GM12878 (cell line): ENCODE data around the gene DHRS7B. TPM values are rescaled to one million over a fixed set of nuclear protein-coding genes. Genes with fewer than 3 reads are reported as not detected.

ENCODE experiments used
- ATAC-seq: fragments of 200-7000 bp; cut with Tn5 transposase; 3 replicates; pipeline ENCODE4 v1.9.1; 2020; ENCODE audit warnings: mild to moderate bottlenecking, moderate library complexity
- BruUV-seq: library from RNA; stranded (reverse); fragments of 400-500 nt; replicated peaks from 2 replicates; lab custom pipeline; 2021; lab: Mats Ljungman, UMichigan
- CTCF ChIA-PET: fragments of 300-600 bp; sonication (Branson Sonifier 250); formaldehyde crosslinking; extraction: SDS; loops from one replicate; lab custom pipeline; 2021; ENCODE audit warnings: inconsistent platforms; lab: Yijun Ruan, JAX
- POLR2A ChIA-PET: fragments of 350-600 bp; formaldehyde crosslinking; extraction: SDS; loops from one replicate; lab custom pipeline; 2021; ENCODE audit warnings: inconsistent platforms; lab: Charles Lee
- RAD21 ChIA-PET: fragments of 300-600 bp; sonication (Branson Sonifier 250); formaldehyde crosslinking; loops from one replicate; lab custom pipeline; 2023; ENCODE audit warnings: antibody characterized with exemption; ENCODE audit not compliant: unreplicated experiment; lab: Charles Lee
- SMC1A ChIA-PET: fragments of 300-600 bp; sonication (Branson Sonifier 250); formaldehyde crosslinking; loops from one replicate; lab custom pipeline; 2023; ENCODE audit not compliant: unreplicated experiment, uncharacterized antibody; lab: Charles Lee
- DNase-seq: peaks from one replicate; pipeline ENCODE4 v3.0.0-alpha.2; 2011; ENCODE audit warnings: low read depth, low spot score
- FAIRE-seq: peaks from 3 replicates; lab custom pipeline; 2011; peaks lifted over from hg19 to GRCh38; lab: Jason Lieb, UNC
- H2AFZ ChIP-seq: 2 replicates; pipeline ENCODE4 v1.6.0; 2011; ENCODE audit warnings: low read depth, low read length, control low read depth; ENCODE audit not compliant: control insufficient read depth
- H3K27ac ChIP-seq: 2 replicates; pipeline ENCODE4 v1.5.1; 2011; ENCODE audit warnings: control low read depth; ENCODE audit not compliant: control insufficient read depth, insufficient read depth
- H3K27me3 ChIP-seq, 2 experiments: replicated peaks in 1 of 2; 2 replicates each; pipeline versions ENCODE4 v1.6.0 to v1.6.1; 2011; ENCODE audit warnings: low read length in 1 of 2; ENCODE audit not compliant: control insufficient read depth in 2 of 2, insufficient read depth in 2 of 2
- H3K36me3 ChIP-seq, 2 experiments: 2 replicates each; pipeline ENCODE4 v1.5.1; 2011; ENCODE audit warnings: low read length in 1 of 2; ENCODE audit not compliant: control insufficient read depth in 2 of 2, insufficient read depth in 2 of 2
- H3K4me1 ChIP-seq: 2 replicates; pipeline ENCODE4 v1.6.1; 2011; ENCODE audit warnings: mild to moderate bottlenecking, low read length, moderate library complexity, mixed read lengths; ENCODE audit not compliant: control insufficient read depth, insufficient read depth
- H3K4me2 ChIP-seq: 2 replicates; pipeline ENCODE4 v1.6.0; 2011; ENCODE audit warnings: control low read depth; ENCODE audit not compliant: control insufficient read depth, insufficient read depth
- H3K4me3 ChIP-seq: fragments of 200-600 bp; sonication (generic); 2 replicates; pipeline ENCODE4 v1.5.1; 2016
- H3K79me2 ChIP-seq: 2 replicates; pipeline ENCODE4 v1.6.0; 2011; ENCODE audit warnings: low read length; ENCODE audit not compliant: control insufficient read depth, insufficient read depth
- H3K9ac ChIP-seq: 2 replicates; pipeline ENCODE4 v1.8.0; 2011; ENCODE audit warnings: low read length, control low read depth, mixed read lengths; ENCODE audit not compliant: control insufficient read depth, insufficient read depth
- H3K9me3 ChIP-seq: replicated peaks from 3 replicates; pipeline ENCODE4 v1.5.1; 2011; ENCODE audit warnings: mild to moderate bottlenecking, low read length; ENCODE audit not compliant: control insufficient read depth, insufficient read depth
- H4K20me1 ChIP-seq: 2 replicates; pipeline ENCODE4 v1.6.0; 2011; ENCODE audit not compliant: control insufficient read depth, insufficient read depth
- CREB1 ChIP-seq: IDR thresholded peaks from 2 replicates; pipeline ENCODE4 v1.6.1; 2012; ENCODE audit warnings: low read depth, mild to moderate bottlenecking, inconsistent platforms
- ETV6 ChIP-seq, 2 experiments: fragments of 450-650 bp in 1 of 2; IDR thresholded peaks in 1 of 2; conservative IDR thresholded peaks in 1 of 2; 2 replicates each; pipeline ENCODE4 v1.6.1; 2014; ENCODE audit warnings: antibody characterized with exemption in 1 of 2, borderline replicate concordance in 1 of 2, low read depth in 1 of 2, mild to moderate bottlenecking in 1 of 2, moderate library complexity in 1 of 2
- KLF5 ChIP-seq: fragments of 450-650 bp; IDR thresholded peaks from 2 replicates; pipeline ENCODE4 v1.6.1; 2014; ENCODE audit warnings: mild to moderate bottlenecking; ENCODE audit not compliant: partially characterized antibody
- PAX5 ChIP-seq: IDR thresholded peaks from 2 replicates; pipeline ENCODE4 v1.6.1; 2011; ENCODE audit warnings: low read depth, low read length, borderline replicate concordance
- POLR2AphosphoS2 ChIP-seq: IDR thresholded peaks from 2 replicates; pipeline ENCODE4 v1.6.1; 2011; ENCODE audit warnings: low read depth, mild to moderate bottlenecking, low read length, improper control_type of control experiment, moderate library complexity
- RBBP5 ChIP-seq: fragments of 200-600 bp; sonication (generic); conservative IDR thresholded peaks from 2 replicates; pipeline ENCODE4 v1.6.1; 2016
- RUNX3 ChIP-seq: IDR thresholded peaks from 2 replicates; pipeline ENCODE4 v1.6.1; 2012; ENCODE audit warnings: low read length, inconsistent platforms
- SMARCA5 ChIP-seq: fragments of 450-650 bp; IDR thresholded peaks from 2 replicates; pipeline ENCODE4 v1.6.1; 2017; ENCODE audit warnings: mild to moderate bottlenecking
- TAF1 ChIP-seq: IDR thresholded peaks from 2 replicates; pipeline ENCODE4 v1.6.1; 2011; ENCODE audit warnings: mild to moderate bottlenecking, low read depth, low read length, borderline replicate concordance
- WGBS: methylation state at CpG from one replicate; pipeline ENCODE4 v1.1.6; 2016; ENCODE audit warnings: low lambda C conversion rate; ENCODE audit not compliant: insufficient replicate concordance, insufficient coverage; ENCODE audit errors: missing lambda C conversion rate; 5-methylcytosine and 5-hydroxymethylcytosine counted together
- in situ Hi-C: fragments of 300-500 bp; cut with MboI; formaldehyde crosslinking; loops from 9 replicates; pipeline ENCODE4 v1.14.3; 2018; ENCODE audit warnings: mixed read lengths
- intact Hi-C: fragments of 100-400 bp; cut with micrococcal nuclease; formaldehyde crosslinking; loops from one replicate; pipeline ENCODE4 v1.14.2; 2022; ENCODE audit not compliant: unreplicated experiment
- polyA plus RNA-seq, 11 experiments: library from polyadenylated mRNA; depleted of rRNA in 4 of 11; unstranded in 6 of 11; stranded (reverse) in 5 of 11; fragments of >200 nt; fragmentation: Nextera tagmentation in 4 of 11; fragmentation: Illumina TruSeq in 1 of 11; extraction: Ambion mirVana in 4 of 11; extraction: Trizol in 1 of 11; gene quantifications; 1 replicate in 1 of 11; 2 replicates in 10 of 11; pipeline versions ENCODE4 v1.2.1 to v1.2.3, GENCODE V29; 2011 to 2016; ENCODE audit warnings: inconsistent platforms in 2 of 11, missing spikeins in 2 of 11, low read depth in 1 of 11
- total RNA-seq, 4 experiments: library from RNA; depleted of rRNA in 3 of 4; stranded (reverse); fragments of >200 nt in 3 of 4; fragmentation: Illumina TruSeq in 1 of 4; extraction: Trizol in 1 of 4; gene quantifications; 2 replicates each; pipeline versions ENCODE4 v1.2.1 to v1.2.3, GENCODE V29; 2013 to 2021
- TF ChIP-seq, protein P1 (sequence below): fragments of 450-650 bp; IDR thresholded peaks from 2 replicates; pipeline ENCODE4 v1.6.1; 2017; ENCODE audit warnings: antibody characterized with exemption, mild to moderate bottlenecking, moderate library complexity
- TF ChIP-seq, protein P2 (sequence below): fragments of 450-650 bp; IDR thresholded peaks from 2 replicates; pipeline ENCODE4 v1.6.1; 2016; ENCODE audit warnings: mild to moderate bottlenecking

Gene DHRS7B
- total and polyA plus RNA-seq, 10 of the 15 experiments (the other 5 are each of a cell fraction or from before 2014, with no cell fraction given) = 11.1 to 35.6 (median 23.0) TPM

DNA sequence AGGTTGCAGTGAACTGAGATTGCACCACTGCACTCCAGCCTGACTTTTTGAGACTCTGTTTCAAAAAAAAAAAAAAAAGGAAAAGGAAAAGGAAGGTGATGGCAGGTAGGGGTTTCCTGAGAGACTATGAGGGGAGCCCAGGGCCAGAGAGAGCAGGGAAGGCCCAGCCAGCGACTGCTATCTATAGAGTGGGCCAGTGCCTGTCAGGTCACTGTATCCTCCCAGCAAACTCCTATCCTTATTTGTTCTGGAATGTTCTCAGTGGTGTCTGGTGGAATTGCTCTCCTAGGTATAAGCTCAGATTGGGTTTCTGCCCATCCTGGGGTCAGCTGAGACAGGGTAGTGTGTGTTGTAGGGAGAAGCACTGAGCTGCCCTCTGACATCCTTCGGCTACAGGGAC, 102.1 kb downstream of the DHRS7B start:
- no peak for DNase-seq
- CTCF ChIA-PET = interaction anchor here (0.7 to 1.2 kb wide), 2 partner anchors 22 to 107 kb away, joined by 3 to 5 read pairs; no protein-coding TSS in a partner anchor

More for the DNA sequence above, 102.1 kb downstream of the DHRS7B start:
- ChIA-PET RAD21 (interaction anchor here (0.7 kb wide), 1 partner anchor 194 kb away, joined by 3 read pairs; no protein-coding TSS in a partner anchor), POLR2A (no interaction called here), SMC1A (no interaction called here)
- no peaks in the 10 kb centered on the region for H3K4me1 ChIP-seq
- no peaks in the 10 kb centered on the region for H3K9me3 ChIP-seq
- H2AFZ ChIP-seq = no peak overlapping the region
- no peak overlapping the region for H3K4me3 ChIP-seq
- H3K79me2 ChIP-seq = no peaks in the 10 kb centered on the region
- intact Hi-C loops (no loop called here), in situ Hi-C loops (no loop called here)
- H3K9ac ChIP-seq = no peak overlapping the region
- H3K36me3 ChIP-seq = no peaks in the 10 kb centered on the region
- FAIRE-seq (no peak), ATAC-seq (no peak)
- H3K27me3 ChIP-seq = no peaks in the 10 kb centered on the region
- H4K20me1 ChIP-seq = no peaks in the 10 kb centered on the region
- BruUV-seq = no TSS peak
- WGBS = 98% methylated on average over 2 of the region's 2 CpGs
- no peak overlapping the region for H3K27ac ChIP-seq
- no peak for TF ChIP-seq SMARCA5
- no peak for TF ChIP-seq PAX5
- TF ChIP-seq TAF1 = no peak
- TF ChIP-seq, protein P1, sequence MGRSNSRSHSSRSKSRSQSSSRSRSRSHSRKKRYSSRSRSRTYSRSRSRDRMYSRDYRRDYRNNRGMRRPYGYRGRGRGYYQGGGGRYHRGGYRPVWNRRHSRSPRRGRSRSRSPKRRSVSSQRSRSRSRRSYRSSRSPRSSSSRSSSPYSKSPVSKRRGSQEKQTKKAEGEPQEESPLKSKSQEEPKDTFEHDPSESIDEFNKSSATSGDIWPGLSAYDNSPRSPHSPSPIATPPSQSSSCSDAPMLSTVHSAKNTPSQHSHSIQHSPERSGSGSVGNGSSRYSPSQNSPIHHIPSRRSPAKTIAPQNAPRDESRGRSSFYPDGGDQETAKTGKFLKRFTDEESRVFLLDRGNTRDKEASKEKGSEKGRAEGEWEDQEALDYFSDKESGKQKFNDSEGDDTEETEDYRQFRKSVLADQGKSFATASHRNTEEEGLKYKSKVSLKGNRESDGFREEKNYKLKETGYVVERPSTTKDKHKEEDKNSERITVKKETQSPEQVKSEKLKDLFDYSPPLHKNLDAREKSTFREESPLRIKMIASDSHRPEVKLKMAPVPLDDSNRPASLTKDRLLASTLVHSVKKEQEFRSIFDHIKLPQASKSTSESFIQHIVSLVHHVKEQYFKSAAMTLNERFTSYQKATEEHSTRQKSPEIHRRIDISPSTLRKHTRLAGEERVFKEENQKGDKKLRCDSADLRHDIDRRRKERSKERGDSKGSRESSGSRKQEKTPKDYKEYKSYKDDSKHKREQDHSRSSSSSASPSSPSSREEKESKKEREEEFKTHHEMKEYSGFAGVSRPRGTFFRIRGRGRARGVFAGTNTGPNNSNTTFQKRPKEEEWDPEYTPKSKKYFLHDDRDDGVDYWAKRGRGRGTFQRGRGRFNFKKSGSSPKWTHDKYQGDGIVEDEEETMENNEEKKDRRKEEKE = no peak
- TF ChIP-seq POLR2AphosphoS2 = no peak
- TF ChIP-seq RUNX3 = no peak
- no peak for TF ChIP-seq ETV6 (conservative IDR thresholded peaks at IDR 0.05 in 1 of 2, IDR thresholded peaks at IDR 0.05 in 1 of 2; ENCODE audit: borderline replicate concordance in 1 of 2, low read depth in 1 of 2)
- no peak for TF ChIP-seq KLF5
- TF ChIP-seq, protein P2, sequence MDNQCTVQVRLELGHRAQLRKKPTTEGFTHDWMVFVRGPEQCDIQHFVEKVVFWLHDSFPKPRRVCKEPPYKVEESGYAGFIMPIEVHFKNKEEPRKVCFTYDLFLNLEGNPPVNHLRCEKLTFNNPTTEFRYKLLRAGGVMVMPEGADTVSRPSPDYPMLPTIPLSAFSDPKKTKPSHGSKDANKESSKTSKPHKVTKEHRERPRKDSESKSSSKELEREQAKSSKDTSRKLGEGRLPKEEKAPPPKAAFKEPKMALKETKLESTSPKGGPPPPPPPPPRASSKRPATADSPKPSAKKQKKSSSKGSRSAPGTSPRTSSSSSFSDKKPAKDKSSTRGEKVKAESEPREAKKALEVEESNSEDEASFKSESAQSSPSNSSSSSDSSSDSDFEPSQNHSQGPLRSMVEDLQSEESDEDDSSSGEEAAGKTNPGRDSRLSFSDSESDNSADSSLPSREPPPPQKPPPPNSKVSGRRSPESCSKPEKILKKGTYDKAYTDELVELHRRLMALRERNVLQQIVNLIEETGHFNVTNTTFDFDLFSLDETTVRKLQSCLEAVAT = no peak
- TF ChIP-seq RBBP5 = no peak
- no peak for TF ChIP-seq CREB1
- TF ChIP-seq, all 136 proteins: peak for 0
- H3K4me2 ChIP-seq = no peak overlapping the region
